ENCODE results near the gene RHOU.

- TF ChIP-seq CTCF (conservative IDR thresholded peaks at IDR 0.05; ENCODE audit: low read depth, low read length) (no peak), EZH2phosphoT487 (IDR thresholded peaks at IDR 0.05; ENCODE audit: borderline replicate concordance, low read length) (no peak)
Measured at GRCh38 chr1:228733576-228733975, 1.7 kb upstream of the RHOU start.

Measured in PC-3 (cell line).